ENCODE measurements around the gene C6orf136.

DNA sequence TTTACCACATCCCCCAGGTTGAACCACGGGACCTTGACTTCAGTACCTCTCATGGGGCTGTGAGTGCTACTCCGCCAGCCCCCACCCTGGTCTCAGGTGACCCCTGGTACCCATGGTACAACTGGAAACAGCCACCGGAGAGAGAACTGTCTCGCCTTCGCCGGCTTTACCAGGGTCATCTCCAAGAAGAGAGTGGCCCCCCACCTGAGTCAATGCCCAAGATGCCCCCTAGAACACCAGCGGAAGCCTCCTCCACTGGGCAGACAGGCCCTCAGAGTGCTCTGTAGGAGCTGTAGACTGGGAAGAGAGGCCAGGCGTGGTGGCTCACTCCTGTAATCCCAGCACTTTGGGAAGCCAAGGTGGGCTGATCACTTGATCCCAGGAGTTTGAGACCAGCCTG, 21.4 kb upstream of the C6orf136 start:
- TF ChIP-seq, protein P1, sequence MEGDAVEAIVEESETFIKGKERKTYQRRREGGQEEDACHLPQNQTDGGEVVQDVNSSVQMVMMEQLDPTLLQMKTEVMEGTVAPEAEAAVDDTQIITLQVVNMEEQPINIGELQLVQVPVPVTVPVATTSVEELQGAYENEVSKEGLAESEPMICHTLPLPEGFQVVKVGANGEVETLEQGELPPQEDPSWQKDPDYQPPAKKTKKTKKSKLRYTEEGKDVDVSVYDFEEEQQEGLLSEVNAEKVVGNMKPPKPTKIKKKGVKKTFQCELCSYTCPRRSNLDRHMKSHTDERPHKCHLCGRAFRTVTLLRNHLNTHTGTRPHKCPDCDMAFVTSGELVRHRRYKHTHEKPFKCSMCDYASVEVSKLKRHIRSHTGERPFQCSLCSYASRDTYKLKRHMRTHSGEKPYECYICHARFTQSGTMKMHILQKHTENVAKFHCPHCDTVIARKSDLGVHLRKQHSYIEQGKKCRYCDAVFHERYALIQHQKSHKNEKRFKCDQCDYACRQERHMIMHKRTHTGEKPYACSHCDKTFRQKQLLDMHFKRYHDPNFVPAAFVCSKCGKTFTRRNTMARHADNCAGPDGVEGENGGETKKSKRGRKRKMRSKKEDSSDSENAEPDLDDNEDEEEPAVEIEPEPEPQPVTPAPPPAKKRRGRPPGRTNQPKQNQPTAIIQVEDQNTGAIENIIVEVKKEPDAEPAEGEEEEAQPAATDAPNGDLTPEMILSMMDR (IDR thresholded peaks at IDR 0.05), result no peak
- no peak for TF ChIP-seq EP300 (IDR thresholded peaks at IDR 0.05)
- TF ChIP-seq POLR2AphosphoS5 (IDR thresholded peaks at IDR 0.05), result no peak
